BJ (cell line): ENCODE data around the gene CHCT1. TPM values are rescaled to one million over a fixed set of nuclear protein-coding genes. Genes with fewer than 3 reads are reported as not detected.

ENCODE experiments used
- CTCF ChIA-PET: fragments of 350-600 bp; formaldehyde crosslinking; extraction: SDS; loops from one replicate; lab custom pipeline; 2021; ENCODE audit warnings: antibody characterized with exemption, inconsistent platforms; lab: Yijun Ruan, JAX
- POLR2A ChIA-PET: fragments of 300-600 bp; sonication (Branson Sonifier 250); formaldehyde crosslinking; extraction: SDS; loops from one replicate; lab custom pipeline; 2021; ENCODE audit warnings: antibody characterized with exemption; lab: Charles Lee
- DNase-seq: peaks from one replicate; pipeline ENCODE4 v3.0.0-alpha.2; 2011; ENCODE audit warnings: low read depth
- H3K27me3 ChIP-seq: 2 replicates; pipeline ENCODE4 v1.6.0; 2011; ENCODE audit warnings: low read length; ENCODE audit not compliant: control insufficient read depth, insufficient read depth
- H3K36me3 ChIP-seq: 2 replicates; pipeline ENCODE4 v1.5.1; 2011; ENCODE audit warnings: low read length; ENCODE audit not compliant: control insufficient read depth, insufficient read depth
- H3K4me3 ChIP-seq: 2 replicates; pipeline ENCODE4 v1.5.1; 2011; ENCODE audit warnings: low read depth, mild to moderate bottlenecking, control low read depth, low read length
- CTCF ChIP-seq: IDR thresholded peaks from 2 replicates; pipeline ENCODE4 v1.5.1; 2011; ENCODE audit warnings: low read depth, mild to moderate bottlenecking, control low read depth, inconsistent platforms, low read length, moderate library complexity; ENCODE audit not compliant: insufficient read depth
- polyA plus RNA-seq: library from polyadenylated mRNA; depleted of rRNA; stranded (reverse); fragments of >200 nt; gene quantifications from 2 replicates; pipeline ENCODE4 v1.2.3, GENCODE V29; 2011

The CHCT1 gene
- polyA plus RNA-seq, 1 experiment = not detected

- no peaks in the 10 kb centered on the region for H3K27me3 ChIP-seq
- POLR2A ChIA-PET = no interaction called here
- CTCF ChIA-PET = no interaction called here
- no peak overlapping the region for H3K4me3 ChIP-seq
- no peak for DNase-seq
- no peak for TF ChIP-seq CTCF
- no peaks in the 10 kb centered on the region for H3K36me3 ChIP-seq
These were observed 26.7 kb upstream of the CHCT1 start for GRCh38 chr17:60395508-60396065.

- no peak for TF ChIP-seq CTCF
- no peaks in the 10 kb centered on the region for H3K27me3 ChIP-seq
- ChIA-PET CTCF (interaction anchor here (1.3 to 1.4 kb wide), 2 partner anchors 25 to 27 kb away, joined by 4 to 5 read pairs; no protein-coding TSS in a partner anchor), POLR2A (no interaction called here)
- H3K36me3 ChIP-seq = no peaks in the 10 kb centered on the region
- no peak for DNase-seq
- H3K4me3 ChIP-seq = no peak overlapping the region
These were observed 25.9 kb upstream of the CHCT1 start for GRCh38 chr17:60396412-60396811.

GRCh38 chr17:60398227-60398959, 23.9 kb upstream of the CHCT1 start:
- no peaks in the 10 kb centered on the region for H3K27me3 ChIP-seq
- no peaks in the 10 kb centered on the region for H3K36me3 ChIP-seq
- CTCF ChIA-PET = interaction anchor here (0.6 to 1.5 kb wide), 3 partner anchors 11 to 57 kb away, joined by 3 to 4 read pairs (median 4); partner anchors contain the start of gene CHCT1
- POLR2A ChIA-PET = no interaction called here
- TF ChIP-seq CTCF = no peak
- H3K4me3 ChIP-seq = no peak overlapping the region
- no peak for DNase-seq

- ChIA-PET POLR2A (no interaction called here), CTCF (interaction anchor here (1.5 kb wide), 1 partner anchor 19 kb away, joined by 6 read pairs; no protein-coding TSS in a partner anchor)
These were observed 20.5 kb upstream of the CHCT1 start for GRCh38 chr17:60401819-60402218.

More at GRCh38 chr17:60401819-60402218, 20.5 kb upstream of the CHCT1 start:
- TF ChIP-seq CTCF = no peak
- H3K27me3 ChIP-seq = no peaks in the 10 kb centered on the region
- no peaks in the 10 kb centered on the region for H3K36me3 ChIP-seq
- no peak for DNase-seq
- no peak overlapping the region for H3K4me3 ChIP-seq
